GM19193 (cell line): ENCODE measurements around the gene VPS16.

ENCODE experiments used
- POLR2A ChIP-seq: IDR thresholded peaks from 4 replicates; pipeline ENCODE4 v1.6.1; 2011; ENCODE audit not compliant: insufficient read depth, insufficient read length; ENCODE audit errors: extremely low read depth

VPS16 gene

DNA sequence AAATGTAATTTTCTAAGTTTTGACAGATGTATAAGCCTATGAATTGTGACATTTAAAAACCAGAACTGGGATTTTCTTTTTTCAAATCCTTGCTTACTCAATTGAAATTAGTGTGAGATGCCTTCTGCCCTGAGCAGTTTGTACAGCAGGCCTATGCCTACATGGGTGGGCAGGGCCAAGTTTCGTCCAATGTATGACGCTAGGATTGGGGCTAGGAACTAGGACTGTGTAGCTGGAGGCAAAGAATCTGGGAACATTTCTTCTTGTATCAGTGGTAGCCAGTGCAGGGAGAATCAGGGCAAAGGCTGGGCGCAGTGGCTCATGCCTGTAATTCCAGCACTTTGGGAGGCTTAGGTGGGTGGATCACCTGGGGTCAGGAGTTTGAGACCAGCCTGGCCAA is 28.8 kb downstream of the VPS16 start:
- no peak for TF ChIP-seq POLR2A

- no peak for TF ChIP-seq POLR2A
These were observed 30.5 kb downstream of the VPS16 start for GRCh38 chr20:2871111-2871465.

DNA sequence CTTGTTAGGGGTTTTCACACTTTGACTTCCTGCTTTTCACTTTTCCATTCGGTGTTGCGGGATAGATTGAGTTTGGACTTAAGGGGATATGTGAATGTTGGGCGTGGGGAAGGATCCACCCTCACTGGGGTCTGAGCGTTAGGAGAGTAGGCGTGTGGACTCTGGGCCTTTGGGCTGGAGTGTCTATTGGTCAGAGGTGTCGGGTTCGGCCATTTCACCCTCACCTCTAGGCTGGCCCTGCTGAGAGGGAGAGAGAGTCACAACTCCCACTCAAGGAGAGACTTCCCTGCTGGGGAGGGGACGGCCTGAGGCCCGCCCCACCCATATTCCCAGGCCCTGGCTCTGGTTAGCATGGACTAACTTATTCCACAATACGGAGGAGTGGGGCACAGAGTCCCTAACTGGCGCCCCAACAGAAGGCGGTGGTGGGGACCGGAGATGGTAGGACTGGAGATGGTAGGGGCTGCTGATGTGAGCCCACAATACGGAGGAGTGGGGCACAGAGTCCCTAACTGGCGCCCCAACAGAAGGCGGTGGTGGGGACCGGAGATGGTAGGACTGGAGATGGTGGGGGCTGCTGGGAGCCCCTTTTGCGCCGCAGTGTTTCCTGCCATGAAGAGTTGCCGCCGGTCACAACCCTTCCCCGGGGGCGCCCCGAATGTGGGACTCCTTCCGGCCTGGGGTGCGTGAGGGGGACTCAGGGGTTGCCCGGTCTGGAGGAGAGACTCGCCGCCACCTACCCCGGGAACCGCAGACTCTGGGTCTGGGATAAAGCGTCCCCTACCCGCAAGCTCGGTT is 31.3 kb downstream of the VPS16 start:
- no peak for TF ChIP-seq POLR2A

GRCh38 chr20:2872459-2873009 is 32.0 kb downstream of the VPS16 start:
- no peak for TF ChIP-seq POLR2A

GRCh38 chr20:2873010-2873746 is 32.6 kb downstream of the VPS16 start, which contains the start of gene PTPRA:
Gene PTPRA (plus strand): TSS chr20:2873481. CDS start chr20:2964278, 90,797 bp downstream.
- peak; percentile 98 for TF ChIP-seq POLR2A

DNA sequence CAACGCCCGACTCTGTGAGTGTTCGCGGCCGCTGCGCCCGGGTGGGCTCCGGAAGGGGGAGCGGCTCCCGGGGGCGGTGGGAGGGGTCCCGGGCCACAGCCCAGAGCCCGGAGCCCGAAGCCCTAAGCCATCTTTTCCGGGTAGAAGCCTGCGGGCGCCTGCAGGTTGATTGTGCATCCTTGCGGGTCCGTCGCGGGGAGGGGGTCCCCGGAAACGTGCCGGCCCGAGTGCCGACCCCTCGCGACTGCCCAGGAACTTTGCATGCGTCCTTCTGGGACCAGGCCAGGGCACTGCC is 33.1 kb downstream of the VPS16 start:
- TF ChIP-seq POLR2A, result no peak

DNA sequence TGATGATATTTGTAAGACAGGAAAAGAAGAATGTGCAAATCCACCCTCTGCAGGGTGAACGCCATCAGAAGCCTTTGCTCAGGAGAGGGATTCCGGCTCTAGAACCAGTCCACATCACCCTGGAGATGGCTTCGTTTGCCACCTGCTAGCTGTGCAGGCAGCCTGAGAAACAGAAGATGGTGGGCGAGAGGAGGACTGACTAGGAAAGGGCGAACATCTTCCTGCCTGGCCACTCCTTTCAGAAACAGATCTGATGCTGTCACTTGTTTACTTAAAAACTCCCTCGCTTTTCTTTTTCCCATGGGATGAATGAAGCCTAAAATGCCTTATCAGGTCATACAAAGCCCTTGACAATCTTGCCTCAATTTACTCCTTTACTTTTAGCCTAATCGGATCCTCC is 33.9 kb downstream of the VPS16 start:
- no peak for TF ChIP-seq POLR2A

DNA sequence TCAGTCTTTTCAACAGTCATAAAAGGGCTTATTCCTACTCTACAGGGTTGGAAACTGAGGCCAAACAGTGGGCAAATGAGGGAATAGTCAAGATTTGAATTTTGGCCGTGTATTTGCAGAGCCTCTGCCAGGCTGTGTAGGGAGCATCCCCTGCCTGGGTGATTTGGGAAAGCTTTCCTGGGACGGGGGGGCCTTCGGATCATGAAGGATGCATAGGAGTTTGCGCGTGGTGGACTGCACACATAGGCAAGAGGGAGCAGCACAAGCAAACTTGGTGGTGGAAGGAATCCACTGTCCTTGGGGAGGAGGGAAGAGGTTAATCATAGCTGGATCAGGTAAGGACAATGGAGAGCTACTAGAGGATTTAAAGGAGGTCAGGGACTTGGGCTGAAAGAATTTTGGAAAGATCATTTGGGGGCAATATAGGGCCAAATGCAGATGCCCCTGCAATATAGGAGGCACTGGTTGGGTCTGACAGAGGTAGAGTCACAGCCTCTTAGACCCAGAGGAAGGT is 35.2 kb downstream of the VPS16 start:
- no peak for TF ChIP-seq POLR2A

DNA sequence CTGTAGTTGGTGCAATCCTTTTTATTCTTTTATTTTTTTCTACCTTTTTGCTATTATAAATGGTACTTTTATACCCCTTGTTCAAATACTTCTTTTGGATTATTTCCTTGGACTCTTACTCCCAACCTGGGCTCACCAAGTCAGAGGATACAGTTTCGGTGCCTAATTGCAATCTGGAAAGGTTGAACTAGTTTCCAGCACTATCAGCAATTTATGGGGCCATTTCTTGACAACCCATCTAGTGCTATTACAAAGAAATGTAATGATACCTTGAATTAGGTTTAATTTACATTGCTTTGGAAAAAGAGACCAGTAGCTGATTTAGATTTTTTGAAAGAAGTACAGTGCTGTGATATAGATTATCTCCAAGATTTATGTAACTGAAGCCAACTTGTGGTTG is 38.0 kb downstream of the VPS16 start:
- TF ChIP-seq POLR2A, result no peak

GRCh38 chr20:2879146-2879545 is 38.6 kb downstream of the VPS16 start:
- TF ChIP-seq POLR2A, result no peak

DNA sequence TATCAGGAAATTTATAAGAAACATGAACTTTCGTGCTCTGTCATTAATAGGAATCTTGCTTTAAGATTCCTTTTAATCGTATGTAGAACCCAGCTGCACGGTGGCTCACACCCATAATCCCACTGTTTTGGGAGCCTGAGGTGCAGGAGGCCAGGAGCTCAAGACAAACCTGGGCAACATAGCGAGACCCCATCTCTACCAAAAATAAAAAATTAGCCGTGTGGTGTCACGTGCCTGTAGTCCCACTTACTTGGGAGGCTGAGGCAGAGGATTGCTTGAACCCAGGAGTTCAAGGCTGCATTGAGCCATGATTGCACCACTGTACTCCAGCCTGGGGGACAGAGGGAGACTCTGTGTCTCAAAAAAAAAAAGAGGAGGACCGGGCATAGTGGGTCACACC is 40.1 kb downstream of the VPS16 start:
- TF ChIP-seq POLR2A, result no peak

GRCh38 chr20:2883726-2884637 is 43.4 kb downstream of the VPS16 start:
- TF ChIP-seq POLR2A, result no peak

- no peak for TF ChIP-seq POLR2A
These were observed 47.2 kb downstream of the VPS16 start for GRCh38 chr20:2887715-2888114.

- no peak for TF ChIP-seq POLR2A
These were observed 47.8 kb downstream of the VPS16 start for GRCh38 chr20:2888224-2888955.

DNA sequence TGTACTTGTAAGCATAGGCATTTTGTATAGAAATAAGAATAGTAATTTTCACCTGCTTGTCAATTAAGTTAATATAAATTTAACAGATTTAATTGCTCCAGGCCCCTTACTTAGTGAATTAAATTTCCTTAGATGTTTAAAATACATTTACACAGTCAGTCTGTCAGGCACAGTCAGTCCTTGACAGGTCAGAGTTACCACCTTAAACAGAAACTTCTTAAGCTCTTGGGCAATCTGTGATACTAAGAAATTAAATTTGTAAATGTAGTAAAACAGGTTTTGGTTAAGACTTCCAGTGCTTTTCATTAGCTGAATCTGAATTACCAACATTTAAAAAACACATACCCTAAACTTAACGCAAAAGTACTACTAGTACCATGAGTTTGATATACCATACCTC is 48.7 kb downstream of the VPS16 start:
- no peak for TF ChIP-seq POLR2A

DNA sequence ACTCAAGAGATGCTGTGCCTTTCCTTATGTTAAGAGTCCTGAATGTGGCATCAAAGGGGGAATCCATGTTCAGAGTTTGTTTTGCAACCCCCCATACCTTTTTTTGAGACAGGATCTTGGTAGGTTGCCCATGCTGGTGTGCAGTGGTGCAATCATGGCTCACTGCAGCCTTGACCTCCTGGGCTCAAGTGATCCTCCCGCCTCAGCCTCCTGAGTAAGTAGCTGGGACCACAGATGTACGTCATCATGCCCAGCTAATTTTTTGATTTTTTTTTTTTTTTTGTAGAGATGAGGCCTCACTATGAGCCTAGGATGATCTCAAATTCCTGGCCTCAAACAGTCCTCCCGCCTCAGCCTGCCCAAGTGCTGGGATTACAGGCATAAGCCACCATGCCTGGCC is 49.3 kb downstream of the VPS16 start:
- no peak for TF ChIP-seq POLR2A
